Kidney epithelial cell (primary cell): ENCODE measurements around the gene FTO. TPM values are rescaled to one million over a fixed set of nuclear protein-coding genes. Genes with fewer than 3 reads are reported as not detected.
A peak's percentile ranks its signal among the peaks of the same experiment; 100 is the strongest.

Source experiments
- DNase-seq: peaks from one replicate; pipeline ENCODE4 v3.0.0-alpha.2; 2010; ENCODE audit warnings: low read depth
- H3K27me3 ChIP-seq: 2 replicates; pipeline ENCODE4 v1.6.0; 2011; ENCODE audit warnings: low read length; ENCODE audit not compliant: control insufficient read depth, insufficient read depth
- H3K36me3 ChIP-seq: 2 replicates; pipeline ENCODE4 v1.5.1; 2011; ENCODE audit warnings: low read length; ENCODE audit not compliant: control insufficient read depth, insufficient read depth
- H3K4me3 ChIP-seq: 2 replicates; pipeline ENCODE4 v1.5.1; 2011; ENCODE audit warnings: low read depth, mild to moderate bottlenecking, control low read depth, low read length
- CTCF ChIP-seq: IDR thresholded peaks from 2 replicates; pipeline ENCODE4 v1.5.1; 2011; ENCODE audit warnings: mild to moderate bottlenecking, moderate library complexity, low read length, control low read depth, inconsistent platforms; ENCODE audit not compliant: insufficient read depth, poor library complexity, severe bottlenecking
- total RNA-seq: library from RNA; depleted of rRNA; stranded (reverse); fragments of >200 nt; gene quantifications from 2 replicates; pipeline ENCODE4 v1.2.3, GENCODE V29; 2015

FTO gene
- total RNA-seq, 1 donor from 2014 or later: 66.9 TPM

DNA sequence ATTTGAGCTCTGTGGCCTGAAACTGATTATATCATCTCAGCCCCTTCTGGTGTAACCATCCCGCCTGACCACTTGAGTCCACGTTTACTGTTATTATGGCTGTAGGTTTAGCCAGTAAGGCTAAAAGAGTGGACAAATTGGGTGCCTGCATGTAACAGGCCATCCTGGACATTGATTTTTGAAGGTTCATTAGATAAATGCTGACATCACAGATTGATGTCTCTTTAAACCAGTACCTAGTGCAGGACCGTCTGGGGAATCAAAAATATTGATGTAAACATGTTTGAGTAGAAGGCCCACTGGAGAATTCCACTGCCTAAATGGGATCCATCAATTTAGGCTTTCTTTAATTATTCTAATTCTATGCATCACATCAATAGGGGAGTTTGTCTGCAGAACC is 367.6 kb downstream of the FTO start:
- Histone ChIP-seq H3K4me3 (no peak overlapping the region), H3K27me3 (no peaks in the 10 kb centered on the region), H3K36me3 (no peaks in the 10 kb centered on the region)
- DNase-seq: no peak
- TF ChIP-seq CTCF: no peak

DNA sequence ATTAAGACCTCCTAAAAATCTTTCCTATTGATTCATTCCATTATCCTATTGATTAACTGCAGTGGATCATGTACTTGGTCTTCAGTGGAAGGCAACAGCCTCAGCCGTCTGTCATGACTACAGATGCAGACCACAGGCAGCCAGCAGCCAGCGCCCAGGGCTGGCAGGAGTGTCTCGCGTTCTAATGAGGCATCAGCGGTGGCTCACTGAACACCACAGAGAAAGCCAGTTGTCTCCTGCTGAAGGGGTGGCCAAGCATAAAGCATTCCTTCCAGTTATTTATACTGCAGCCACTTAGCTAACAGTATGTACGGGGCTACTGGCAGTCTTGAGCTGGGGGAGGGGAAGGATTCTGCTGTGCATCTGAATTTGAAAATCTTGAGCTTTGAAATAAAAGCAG is 368.3 kb downstream of the FTO start:
- TF ChIP-seq CTCF: no peak
- DNase-seq: no peak

GRCh38 chr16:54073356-54073755 is 369.4 kb downstream of the FTO start:
- TF ChIP-seq CTCF: no peak
- Histone ChIP-seq H3K4me3 (no peak overlapping the region), H3K36me3 (no peaks in the 10 kb centered on the region), H3K27me3 (no peaks in the 10 kb centered on the region)
- no peak for DNase-seq

More for the DNA sequence above, 368.3 kb downstream of the FTO start:
- no peak overlapping the region for H3K4me3 ChIP-seq
- H3K36me3 ChIP-seq: no peaks in the 10 kb centered on the region
- no peaks in the 10 kb centered on the region for H3K27me3 ChIP-seq

GRCh38 chr16:54075446-54075845 is 371.5 kb downstream of the FTO start:
- TF ChIP-seq CTCF: no peak
- no peaks in the 10 kb centered on the region for H3K36me3 ChIP-seq
- no peaks in the 10 kb centered on the region for H3K27me3 ChIP-seq
- no peak overlapping the region for H3K4me3 ChIP-seq
- DNase-seq: no peak

DNA sequence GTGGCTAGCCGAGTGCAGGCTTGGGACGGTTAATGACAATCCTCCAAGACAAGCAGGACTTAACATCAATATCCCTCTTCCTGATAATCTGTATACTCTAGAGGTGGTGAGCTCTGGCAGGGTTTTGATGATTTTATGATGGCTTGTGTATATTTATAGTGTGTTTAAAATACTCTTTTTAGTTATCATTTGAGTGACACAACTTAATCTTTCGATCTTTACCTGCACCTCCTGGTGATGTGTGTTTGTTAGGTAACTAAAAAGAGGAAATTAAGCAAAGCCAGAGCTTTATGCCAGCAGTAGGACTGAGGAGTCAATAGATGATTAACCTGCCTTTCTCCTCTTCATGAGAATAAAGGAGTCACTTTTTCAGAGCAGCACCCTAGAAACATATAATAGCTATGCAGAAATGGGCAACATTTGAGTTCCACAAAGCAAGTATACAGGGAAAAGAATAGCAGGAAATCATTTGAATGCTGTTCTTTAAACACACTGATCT is 372.1 kb downstream of the FTO start:
- H3K36me3 ChIP-seq: no peaks in the 10 kb centered on the region
- DNase-seq: no peak
- H3K27me3 ChIP-seq: no peaks in the 10 kb centered on the region
- no peak for TF ChIP-seq CTCF
- H3K4me3 ChIP-seq: no peak overlapping the region

GRCh38 chr16:54077050-54077821 is 373.3 kb downstream of the FTO start:
- peak; percentile 61 for DNase-seq
- H3K27me3 ChIP-seq: no peaks in the 10 kb centered on the region
- no peaks in the 10 kb centered on the region for H3K36me3 ChIP-seq
- TF ChIP-seq CTCF: no peak
- H3K4me3 ChIP-seq: no peak overlapping the region
